ENCODE data around the gene SETX.
A peak's percentile ranks its signal among the peaks of the same experiment; 100 is the strongest.

The SETX gene

DNA sequence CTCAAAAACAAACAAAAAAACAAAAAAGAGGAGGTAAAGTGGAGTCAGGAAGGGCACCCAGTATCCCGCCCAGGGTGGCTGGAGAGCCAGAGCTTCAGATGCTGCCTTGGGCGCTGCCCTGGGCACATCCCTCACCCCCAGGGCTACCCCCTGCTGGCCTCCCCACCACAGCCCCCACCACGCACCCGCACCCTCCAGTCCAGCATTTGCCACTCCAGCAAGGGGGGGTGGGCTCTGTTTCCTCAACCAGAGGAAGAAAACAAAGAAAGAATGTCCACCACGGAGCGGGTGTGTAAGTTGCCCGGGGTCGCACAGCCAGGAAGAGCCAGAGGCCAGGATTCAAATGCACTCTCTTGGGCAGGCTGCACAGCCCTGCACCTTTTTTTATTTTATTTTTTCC, 106.8 kb downstream of the SETX start:
- TF ChIP-seq, protein P1, sequence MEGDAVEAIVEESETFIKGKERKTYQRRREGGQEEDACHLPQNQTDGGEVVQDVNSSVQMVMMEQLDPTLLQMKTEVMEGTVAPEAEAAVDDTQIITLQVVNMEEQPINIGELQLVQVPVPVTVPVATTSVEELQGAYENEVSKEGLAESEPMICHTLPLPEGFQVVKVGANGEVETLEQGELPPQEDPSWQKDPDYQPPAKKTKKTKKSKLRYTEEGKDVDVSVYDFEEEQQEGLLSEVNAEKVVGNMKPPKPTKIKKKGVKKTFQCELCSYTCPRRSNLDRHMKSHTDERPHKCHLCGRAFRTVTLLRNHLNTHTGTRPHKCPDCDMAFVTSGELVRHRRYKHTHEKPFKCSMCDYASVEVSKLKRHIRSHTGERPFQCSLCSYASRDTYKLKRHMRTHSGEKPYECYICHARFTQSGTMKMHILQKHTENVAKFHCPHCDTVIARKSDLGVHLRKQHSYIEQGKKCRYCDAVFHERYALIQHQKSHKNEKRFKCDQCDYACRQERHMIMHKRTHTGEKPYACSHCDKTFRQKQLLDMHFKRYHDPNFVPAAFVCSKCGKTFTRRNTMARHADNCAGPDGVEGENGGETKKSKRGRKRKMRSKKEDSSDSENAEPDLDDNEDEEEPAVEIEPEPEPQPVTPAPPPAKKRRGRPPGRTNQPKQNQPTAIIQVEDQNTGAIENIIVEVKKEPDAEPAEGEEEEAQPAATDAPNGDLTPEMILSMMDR (IDR thresholded peaks at IDR 0.05; ENCODE audit: insufficient read depth, low read depth, low read length, missing control alignments), result no peak
- no peak overlapping the region for H3K4me3 ChIP-seq (ENCODE audit: low read length)
- DNase-seq (ENCODE audit: low read depth), result no peak

DNA sequence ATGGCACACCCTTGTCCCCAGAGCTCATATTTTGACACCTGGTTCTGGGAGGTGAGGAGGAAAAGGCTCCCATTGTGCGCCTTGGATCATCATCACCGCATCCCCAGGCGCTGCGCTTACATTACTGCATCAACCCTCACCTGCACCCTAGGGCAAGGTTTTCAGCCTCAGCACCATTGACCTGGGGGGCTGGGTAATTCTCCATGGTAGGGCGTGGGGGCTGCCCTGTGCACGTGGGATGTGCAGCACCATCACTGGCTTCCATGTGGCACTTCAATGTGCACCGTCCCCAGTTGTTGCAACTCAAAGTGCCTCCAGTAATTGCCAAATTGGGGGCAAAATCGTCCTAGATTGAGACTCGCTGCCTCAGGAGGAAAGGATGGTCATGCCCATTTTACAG, 109.3 kb downstream of the SETX start:
- H3K4me3 ChIP-seq (ENCODE audit: low read length), result no peak overlapping the region
- TF ChIP-seq, protein P1 (IDR thresholded peaks at IDR 0.05; ENCODE audit: insufficient read depth, low read depth, low read length, missing control alignments), result no peak
- DNase-seq (ENCODE audit: low read depth), result no peak

DNA sequence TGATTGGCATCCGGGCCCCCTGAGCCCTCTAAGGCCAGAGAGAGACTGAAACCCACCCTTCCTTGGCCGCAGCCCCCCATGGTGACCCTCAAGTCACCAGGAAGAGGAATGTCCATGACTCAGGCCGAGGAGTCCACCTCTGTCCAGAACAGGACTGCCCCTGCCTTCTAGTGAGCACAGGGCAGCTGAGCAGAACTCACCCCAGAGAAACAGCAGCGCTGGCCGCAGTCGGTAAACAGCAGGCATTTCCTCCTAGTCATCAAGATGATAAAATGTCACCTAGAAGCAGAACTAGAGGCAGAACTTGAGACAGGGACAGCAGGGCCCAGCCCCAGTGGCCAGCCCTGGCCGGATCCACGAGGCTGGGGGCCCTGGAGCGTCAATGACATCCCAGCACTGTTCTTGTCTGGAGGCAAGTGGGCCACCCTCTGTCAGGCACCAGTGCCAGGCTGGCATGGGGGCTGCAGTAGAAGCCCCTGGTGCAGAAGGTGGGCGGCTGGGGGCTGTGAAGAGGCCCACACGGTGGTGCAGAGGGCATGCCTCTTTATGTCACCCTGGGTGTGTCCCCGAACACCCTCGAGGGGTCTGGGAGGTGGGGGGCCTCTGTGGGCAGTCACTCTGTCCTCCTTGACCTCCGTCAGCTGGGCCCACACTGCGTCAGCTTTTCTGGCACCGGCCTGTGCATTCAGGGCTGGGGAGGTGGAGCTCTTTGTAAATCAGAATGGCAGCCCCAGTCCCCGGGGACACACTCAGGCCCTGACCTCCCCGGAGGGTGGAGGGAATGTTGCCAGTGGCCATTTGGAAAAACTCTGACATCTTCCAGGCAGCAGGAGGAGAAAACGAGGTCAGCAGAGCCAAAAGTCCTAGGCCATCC, 110.0 kb downstream of the SETX start:
- TF ChIP-seq, protein P1 (IDR thresholded peaks at IDR 0.05; ENCODE audit: insufficient read depth, low read depth, low read length, missing control alignments), result no peak
- no peak overlapping the region for H3K4me3 ChIP-seq (ENCODE audit: low read length)
- DNase-seq (ENCODE audit: low read depth), result no peak

DNA sequence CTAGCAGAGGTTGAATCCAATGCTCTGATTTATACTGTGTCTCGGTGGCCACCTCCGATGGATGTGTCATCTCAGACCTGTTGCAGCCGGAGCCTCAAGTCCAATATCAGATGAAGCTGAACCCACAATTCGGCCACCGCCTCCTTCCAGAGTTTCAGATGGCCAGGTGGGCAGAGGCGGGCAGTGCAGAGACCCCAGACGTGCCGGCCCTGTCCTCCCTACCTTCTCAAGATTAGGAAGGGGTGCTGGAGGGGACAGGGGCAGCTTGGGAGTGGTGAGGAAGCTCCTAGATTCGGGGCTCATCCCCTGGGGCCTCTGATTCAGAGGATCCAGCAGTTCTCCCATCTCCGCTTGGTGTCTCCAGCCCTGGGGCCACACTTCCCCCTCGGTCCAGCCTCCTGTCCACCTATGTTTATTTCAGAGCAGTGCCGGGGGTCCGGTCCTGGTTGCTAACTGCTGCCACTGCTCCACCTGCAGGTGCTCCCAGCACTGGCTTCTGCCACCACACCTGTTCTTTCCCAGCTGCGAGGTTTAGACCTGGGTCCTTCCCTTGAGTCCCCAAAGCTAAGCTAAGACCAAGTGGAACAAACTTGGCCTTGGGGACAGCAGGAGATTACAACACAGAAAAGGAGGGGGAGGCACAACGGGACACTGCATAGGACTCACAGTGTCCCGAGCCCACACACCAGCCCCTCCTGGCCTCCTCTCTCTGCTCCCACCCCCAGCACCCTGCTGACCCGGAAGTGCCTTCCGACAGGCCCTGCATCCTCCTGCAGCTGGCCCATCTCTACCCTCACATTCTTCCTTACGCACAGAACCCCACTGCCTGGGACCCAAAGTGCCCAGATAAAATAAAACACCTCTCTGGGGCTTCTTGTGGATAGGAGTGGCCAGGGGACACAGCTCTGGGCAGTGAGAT, 111.4 kb downstream of the SETX start:
- peak; percentile 14 for DNase-seq (ENCODE audit: low read depth)
- no peak overlapping the region for H3K4me3 ChIP-seq (ENCODE audit: low read length)
- TF ChIP-seq, protein P1 (IDR thresholded peaks at IDR 0.05; ENCODE audit: insufficient read depth, low read depth, low read length, missing control alignments), result peak; percentile 14

DNA sequence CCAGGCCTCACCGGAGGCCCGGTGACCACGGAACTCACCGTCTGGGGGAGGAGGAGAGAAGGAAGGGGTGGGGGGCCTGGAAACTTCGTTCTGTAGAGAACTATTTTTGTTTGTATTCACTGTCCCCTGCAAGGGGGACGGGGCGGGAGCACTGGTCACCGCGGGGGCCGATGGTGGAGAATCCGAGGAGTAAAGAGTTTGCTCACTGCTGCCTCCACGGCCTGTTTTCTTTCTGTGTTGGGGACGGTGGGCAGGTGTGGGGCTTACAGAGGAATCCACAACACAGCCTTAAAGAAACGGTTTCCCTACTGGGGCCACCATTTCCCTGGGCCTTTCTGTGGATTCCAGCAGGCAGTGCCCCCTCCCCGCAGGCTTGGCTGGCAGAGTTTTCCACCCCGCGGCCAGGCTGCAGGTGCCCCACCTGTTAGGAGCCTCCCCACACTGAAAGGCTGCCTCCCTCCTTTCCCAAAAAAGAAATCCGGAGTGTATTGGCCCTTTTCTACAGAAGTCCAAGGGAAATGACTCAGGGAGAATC, 112.1 kb downstream of the SETX start:
- DNase-seq (ENCODE audit: low read depth), result no peak
- TF ChIP-seq, protein P1 (IDR thresholded peaks at IDR 0.05; ENCODE audit: insufficient read depth, low read depth, low read length, missing control alignments), result no peak
- H3K4me3 ChIP-seq (ENCODE audit: low read length), result peak overlapping the region; percentile 29

DNA sequence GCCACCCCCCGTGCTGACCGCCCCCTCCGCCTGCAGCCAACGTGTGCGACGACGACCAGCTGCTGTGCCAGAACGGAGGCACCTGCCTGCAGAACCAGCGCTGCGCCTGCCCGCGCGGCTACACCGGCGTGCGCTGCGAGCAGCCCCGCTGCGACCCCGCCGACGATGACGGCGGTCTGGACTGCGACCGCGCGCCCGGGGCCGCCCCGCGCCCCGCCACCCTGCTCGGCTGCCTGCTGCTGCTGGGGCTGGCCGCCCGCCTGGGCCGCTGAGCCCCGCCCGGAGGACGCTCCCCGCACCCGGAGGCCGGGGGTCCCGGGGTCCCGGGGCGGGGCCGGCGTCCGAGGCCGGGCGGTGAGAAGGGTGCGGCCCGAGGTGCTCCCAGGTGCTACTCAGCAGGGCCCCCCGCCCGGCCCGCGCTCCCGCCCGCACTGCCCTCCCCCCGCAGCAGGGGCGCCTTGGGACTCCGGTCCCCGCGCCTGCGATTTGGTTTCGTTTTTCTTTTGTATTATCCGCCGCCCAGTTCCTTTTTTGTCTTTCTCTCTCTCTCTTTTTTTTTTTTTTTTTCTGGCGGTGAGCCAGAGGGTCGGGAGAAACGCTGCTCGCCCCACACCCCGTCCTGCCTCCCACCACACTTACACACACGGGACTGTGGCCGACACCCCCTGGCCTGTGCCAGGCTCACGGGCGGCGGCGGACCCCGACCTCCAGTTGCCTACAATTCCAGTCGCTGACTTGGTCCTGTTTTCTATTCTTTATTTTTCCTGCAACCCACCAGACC, 112.8 kb downstream of the SETX start:
- H3K4me3 ChIP-seq (ENCODE audit: low read length), result peak overlapping the region; percentile 48
- TF ChIP-seq, protein P1 (IDR thresholded peaks at IDR 0.05; ENCODE audit: insufficient read depth, low read depth, low read length, missing control alignments), result no peak
- DNase-seq (ENCODE audit: low read depth), result no peak
